DMS53 treated with DMSO at 0.1 percent for 48 hours (cell line): ENCODE measurements around the gene ZNF213.
"Not testable (repeated sequence)": the region's sequence is repeated elsewhere in the genome, so short reads cannot be mapped to it uniquely, and the experiment has no call there.

ENCODE experiments used
- DNase-seq: peaks from one replicate; lab custom pipeline; 2025; ENCODE audit not compliant: unreplicated experiment; lab: John Stamatoyannopoulos, UW

ZNF213 gene

GRCh38 chr16:3148256-3149192 lies 13.7 kb downstream of the ZNF213 start:
- no peak for DNase-seq

DNA sequence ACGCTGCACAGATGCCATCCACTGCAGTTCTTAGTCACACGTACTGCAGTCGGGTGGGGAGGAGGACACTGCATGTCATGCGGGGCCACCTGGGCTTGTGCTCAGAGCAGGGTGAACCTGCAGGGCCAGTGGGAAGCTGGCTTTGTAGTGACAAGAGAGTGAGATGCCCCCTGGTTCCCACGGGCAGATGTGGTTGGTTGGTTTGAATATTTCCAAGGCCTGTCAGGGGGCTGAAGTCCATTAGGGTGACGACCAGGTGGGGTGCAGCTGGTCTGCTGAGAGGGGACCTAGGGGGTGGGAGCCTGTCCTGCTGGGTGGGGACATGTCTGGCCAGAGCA lies 14.3 kb downstream of the ZNF213 start:
- DNase-seq = no peak

DNA sequence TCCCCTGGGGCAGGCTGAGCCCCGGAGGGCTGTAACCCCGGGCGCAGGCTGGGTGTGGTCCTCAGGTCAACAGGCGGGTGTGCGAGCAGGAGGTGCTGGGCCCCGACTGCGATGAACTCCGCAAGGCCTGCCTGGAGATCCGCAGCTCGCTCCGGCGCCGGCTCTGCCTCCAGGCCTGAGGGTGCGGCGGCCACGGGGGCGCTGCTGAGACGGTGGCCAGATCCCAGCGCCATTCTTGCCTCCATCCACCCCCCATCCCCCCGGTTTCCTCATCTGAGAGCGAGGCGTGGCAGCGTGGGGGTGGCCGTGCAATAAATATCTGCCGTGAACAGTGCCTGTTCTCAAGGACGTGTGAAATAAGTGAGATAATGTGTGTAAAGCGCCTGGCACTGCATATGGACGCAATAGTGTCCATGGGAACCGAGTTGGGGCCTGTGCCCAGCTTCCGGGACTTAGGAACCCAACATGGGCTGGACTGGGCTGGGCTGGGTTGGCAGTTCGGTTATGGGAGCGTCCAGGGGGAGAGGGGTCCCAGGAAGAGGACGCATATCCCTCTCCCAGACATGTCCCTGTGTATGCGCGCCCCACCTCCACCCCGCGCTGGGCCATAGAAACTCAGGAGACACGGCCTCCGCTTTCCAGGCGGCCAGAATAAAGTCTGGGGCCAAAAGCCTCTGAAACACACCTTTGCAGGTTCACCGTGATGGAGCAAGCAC lies 15.0 kb downstream of the ZNF213 start:
- peak; percentile 51 for DNase-seq

GRCh38 chr16:3150346-3151218 lies 15.8 kb downstream of the ZNF213 start:
- DNase-seq = peak; percentile 82

GRCh38 chr16:3152027-3152276 lies 17.1 kb downstream of the ZNF213 start:
- no peak for DNase-seq

GRCh38 chr16:3152277-3152990 lies 17.6 kb downstream of the ZNF213 start:
- DNase-seq = peak; percentile 68

DNA sequence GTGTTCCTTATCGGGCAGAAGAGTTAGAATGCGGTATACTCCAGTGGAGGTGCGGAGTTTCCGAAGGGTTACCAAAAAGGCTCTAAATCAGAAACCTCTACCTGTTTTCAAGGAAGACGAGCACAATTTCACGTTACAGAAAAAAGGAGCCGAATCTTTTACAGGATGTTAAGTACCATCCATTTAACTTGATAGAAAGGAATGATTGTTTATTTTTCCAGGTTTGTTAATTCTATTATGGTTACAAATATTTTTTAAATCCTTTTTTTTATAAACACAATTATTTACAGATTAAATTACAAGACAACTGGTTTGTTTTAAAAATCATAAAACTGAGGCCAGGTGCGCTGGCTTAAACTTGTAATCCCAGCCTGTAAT lies 18.2 kb downstream of the ZNF213 start:
- DNase-seq = no peak

DNA sequence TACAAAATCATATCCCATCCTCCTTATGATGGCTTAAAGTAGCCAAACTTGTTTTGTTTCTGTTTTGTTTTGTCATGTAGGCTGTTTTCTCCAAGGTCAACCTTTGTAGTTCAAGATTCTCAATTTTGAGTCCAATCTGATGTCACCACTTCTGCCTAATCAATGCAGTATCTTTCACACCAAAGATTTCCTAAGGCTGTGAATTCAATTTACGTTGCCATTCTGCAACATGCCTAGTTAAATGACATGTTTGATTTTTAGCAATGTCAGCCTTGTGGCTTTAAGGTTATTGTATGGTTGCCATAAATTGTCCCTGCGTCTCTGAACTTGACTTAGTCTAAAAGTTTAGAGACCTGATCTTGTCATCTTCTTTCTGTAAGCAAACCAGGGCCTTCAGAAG lies 20.4 kb downstream of the ZNF213 start:
- DNase-seq = no peak

GRCh38 chr16:3155972-3156371 lies 21.1 kb downstream of the ZNF213 start:
- no peak for DNase-seq

DNA sequence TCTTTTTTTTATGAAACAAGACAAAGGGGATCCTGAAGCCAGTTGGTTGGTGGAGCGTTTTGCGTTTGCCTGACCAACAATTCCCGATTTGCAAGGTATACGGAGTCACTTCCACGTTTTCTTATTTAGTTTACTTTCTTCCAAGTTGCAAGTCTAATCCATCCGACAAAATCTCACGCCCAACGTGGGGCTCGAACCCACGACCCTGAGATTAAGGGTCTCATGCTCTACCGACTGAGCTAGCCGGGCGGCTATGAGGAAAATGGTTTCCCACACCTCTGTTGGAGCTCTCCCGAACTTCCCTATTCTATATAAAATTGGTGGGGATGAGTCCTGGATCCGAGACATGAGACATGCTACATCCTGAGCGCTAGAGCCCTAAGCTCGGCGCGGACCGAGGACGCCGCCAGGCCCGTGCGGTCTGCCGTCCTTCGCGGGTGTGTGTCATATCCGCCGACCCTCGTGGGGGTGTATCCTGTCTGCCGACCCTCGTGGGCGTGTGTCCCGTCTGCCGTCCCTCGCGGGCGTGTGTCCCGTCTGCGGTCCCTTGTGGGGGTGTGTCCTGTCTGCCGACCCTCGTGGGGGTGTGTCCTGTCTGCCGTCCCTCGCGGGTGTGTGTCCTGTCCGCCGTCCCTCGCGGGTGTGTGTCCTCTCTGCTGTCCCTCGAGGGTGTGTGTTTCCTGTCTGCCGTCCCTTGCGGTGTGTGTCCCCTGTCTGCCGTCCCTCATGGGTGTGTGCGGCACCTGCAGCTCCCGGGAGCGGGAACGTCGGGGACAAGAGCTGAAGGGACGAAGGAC lies 22.6 kb downstream of the ZNF213 start:
- DNase-seq = peak; percentile 71

- DNase-seq = no peak
These were observed 23.2 kb downstream of the ZNF213 start for GRCh38 chr16:3158026-3158509.

- peak; percentile 59 for DNase-seq
These were observed 23.9 kb downstream of the ZNF213 start for GRCh38 chr16:3158510-3159314.

DNA sequence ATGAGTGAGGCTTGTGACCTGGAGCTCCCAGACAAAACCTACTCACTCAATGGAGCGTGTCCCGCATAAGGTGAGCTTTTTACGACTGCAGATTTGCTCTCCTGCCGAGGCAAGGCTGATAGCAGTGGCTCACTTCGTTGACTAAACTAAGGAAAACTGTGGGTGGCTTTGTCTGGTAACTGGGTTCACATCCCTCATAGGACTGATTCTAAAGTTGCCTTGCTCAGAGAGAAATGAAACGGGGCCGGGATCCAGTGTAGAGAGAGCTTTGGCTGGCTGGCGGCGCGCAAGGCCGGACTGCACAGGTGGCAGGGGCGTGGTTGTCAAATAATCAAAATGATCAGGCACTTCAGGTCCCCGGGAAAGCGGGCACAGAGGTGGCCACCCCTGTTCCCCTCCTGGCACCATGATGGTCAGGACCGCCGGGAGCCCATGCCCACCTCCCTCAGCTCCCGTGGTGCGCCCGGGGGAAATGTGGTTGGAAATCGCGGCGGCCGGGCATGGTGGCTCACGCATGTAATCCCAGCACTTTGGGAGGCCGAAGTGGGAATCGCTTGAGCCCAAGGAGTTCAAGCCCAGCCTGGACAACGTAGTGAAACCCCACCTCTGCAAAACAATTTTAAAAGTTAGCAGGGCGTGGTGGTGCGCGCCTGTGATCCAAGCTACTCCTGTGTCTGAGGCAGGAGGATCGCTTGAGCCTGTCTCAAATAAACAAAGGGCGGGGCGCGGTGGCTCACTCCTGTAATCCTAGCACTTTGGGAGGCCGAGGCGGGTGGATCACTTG lies 26.6 kb downstream of the ZNF213 start:
- peak; percentile 53 for DNase-seq

GRCh38 chr16:3164121-3164991 lies 29.5 kb downstream of the ZNF213 start:
- DNase-seq = no peak

DNA sequence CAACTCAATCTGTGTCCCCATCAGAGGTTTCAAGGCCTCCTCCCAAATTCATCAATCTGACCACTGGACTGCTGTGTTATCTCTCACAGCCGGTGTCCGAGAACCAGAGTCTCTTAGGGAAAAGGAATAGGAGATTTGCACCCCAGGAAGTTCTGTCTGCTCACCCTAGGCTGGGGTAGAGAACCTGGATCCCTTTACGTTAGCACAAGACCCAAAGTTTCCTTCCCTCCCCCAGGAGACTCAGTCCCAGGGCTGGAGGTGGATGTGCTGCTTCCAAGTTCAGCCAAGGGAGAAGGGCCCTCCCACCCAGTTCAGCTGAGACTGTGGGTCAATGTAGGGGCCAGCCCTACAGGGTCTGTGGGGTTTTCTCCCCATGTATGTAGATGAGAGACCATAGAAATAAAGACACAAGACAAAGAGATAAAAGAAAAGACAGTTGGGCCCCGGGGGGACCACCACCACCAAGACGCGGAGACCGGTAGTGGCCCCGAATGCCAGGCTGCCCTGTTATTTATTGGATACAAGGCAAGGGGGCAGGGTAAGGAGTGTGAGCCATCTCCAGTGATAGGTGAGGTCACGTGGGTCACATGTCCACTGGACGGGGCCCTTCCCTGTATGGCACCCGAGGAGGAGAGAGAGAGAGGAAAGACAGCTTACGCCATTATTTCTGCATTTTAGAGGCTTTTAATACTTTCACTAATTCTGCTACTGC lies 30.4 kb downstream of the ZNF213 start:
- DNase-seq = no peak

GRCh38 chr16:3166505-3166886 lies 31.7 kb downstream of the ZNF213 start:
- DNase-seq = no peak

GRCh38 chr16:3168729-3169128 lies 33.9 kb downstream of the ZNF213 start:
- DNase-seq = not testable (repeated sequence)
